Epithelial cell of proximal tubule (primary cell): ENCODE measurements around the gene IL1RL1. TPM values are rescaled to one million over a fixed set of nuclear protein-coding genes. Genes with fewer than 3 reads are reported as not detected.

Experiments used
- DNase-seq: peaks from one replicate; pipeline ENCODE4 v3.0.0-alpha.2; 2011; ENCODE audit warnings: low read depth
- H3K4me3 ChIP-seq: 2 replicates; pipeline ENCODE4 v1.5.1; 2011; ENCODE audit warnings: low read depth, mild to moderate bottlenecking, low read length
- CTCF ChIP-seq: conservative IDR thresholded peaks from 2 replicates; pipeline ENCODE4 v1.5.1; 2012; ENCODE audit warnings: low read depth, mild to moderate bottlenecking, low read length
- total RNA-seq: library from RNA; depleted of rRNA; stranded (reverse); fragments of >200 nt; gene quantifications from 2 replicates; pipeline ENCODE4 v1.2.3, GENCODE V29; 2015

IL1RL1 gene
- total RNA-seq, 1 donor from 2014 or later: 4.7 TPM

GRCh38 chr2:102340778-102341177, 29.4 kb downstream of the IL1RL1 start:
- no peak overlapping the region for H3K4me3 ChIP-seq
- no peak for DNase-seq
- no peak for TF ChIP-seq CTCF

- no peak overlapping the region for H3K4me3 ChIP-seq
- DNase-seq: no peak
- peak; percentile 7 for TF ChIP-seq CTCF
Measured at GRCh38 chr2:102342888-102343287, 31.5 kb downstream of the IL1RL1 start.

GRCh38 chr2:102344397-102344796, 33.0 kb downstream of the IL1RL1 start:
- H3K4me3 ChIP-seq: no peak overlapping the region
- TF ChIP-seq CTCF: no peak
- no peak for DNase-seq

GRCh38 chr2:102345329-102345920, 34.1 kb downstream of the IL1RL1 start:
- TF ChIP-seq CTCF: no peak
- DNase-seq: no peak
- no peak overlapping the region for H3K4me3 ChIP-seq

GRCh38 chr2:102346381-102347130, 35.2 kb downstream of the IL1RL1 start:
- peak; percentile 79 for DNase-seq

GRCh38 chr2:102350137-102350793, 38.9 kb downstream of the IL1RL1 start:
- TF ChIP-seq CTCF: no peak
- no peak for DNase-seq
- H3K4me3 ChIP-seq: no peak overlapping the region

More at GRCh38 chr2:102346381-102347130, 35.2 kb downstream of the IL1RL1 start:
- no peak for TF ChIP-seq CTCF
- no peak overlapping the region for H3K4me3 ChIP-seq
